ENCODE measurements around the gene ZBBX.
"Not testable (repeated sequence)": the region's sequence is repeated elsewhere in the genome, so short reads cannot be mapped to it uniquely, and the experiment has no call there.

The ZBBX gene, protein sequence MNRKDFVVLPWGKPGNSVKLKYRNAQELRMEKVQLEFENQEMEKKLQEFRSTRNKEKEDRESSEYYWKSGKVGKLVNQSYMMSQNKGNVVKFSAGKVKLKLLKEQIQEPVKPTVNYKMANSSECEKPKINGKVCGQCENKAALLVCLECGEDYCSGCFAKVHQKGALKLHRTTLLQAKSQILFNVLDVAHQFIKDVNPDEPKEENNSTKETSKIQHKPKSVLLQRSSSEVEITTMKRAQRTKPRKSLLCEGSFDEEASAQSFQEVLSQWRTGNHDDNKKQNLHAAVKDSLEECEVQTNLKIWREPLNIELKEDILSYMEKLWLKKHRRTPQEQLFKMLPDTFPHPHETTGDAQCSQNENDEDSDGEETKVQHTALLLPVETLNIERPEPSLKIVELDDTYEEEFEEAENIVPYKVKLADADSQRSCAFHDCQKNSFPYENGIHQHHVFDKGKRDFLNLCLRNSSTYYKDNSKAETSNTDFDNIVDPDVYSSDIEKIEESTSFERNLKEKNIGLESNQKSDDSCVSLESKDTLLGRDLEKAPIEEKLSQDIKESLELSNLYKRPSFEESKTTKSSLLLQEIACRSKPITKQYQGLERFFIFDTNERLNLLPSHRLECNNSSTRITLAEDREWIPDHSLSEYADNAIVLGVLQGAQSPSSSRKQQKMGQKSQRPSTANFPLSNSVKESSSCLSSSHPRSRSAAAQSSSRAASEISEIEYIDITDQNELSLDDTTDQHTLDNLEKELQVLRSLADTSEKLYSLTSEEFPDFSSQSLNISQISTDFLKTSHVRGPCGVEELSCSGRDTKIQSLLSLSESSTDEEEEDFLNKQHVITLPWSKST

DNA sequence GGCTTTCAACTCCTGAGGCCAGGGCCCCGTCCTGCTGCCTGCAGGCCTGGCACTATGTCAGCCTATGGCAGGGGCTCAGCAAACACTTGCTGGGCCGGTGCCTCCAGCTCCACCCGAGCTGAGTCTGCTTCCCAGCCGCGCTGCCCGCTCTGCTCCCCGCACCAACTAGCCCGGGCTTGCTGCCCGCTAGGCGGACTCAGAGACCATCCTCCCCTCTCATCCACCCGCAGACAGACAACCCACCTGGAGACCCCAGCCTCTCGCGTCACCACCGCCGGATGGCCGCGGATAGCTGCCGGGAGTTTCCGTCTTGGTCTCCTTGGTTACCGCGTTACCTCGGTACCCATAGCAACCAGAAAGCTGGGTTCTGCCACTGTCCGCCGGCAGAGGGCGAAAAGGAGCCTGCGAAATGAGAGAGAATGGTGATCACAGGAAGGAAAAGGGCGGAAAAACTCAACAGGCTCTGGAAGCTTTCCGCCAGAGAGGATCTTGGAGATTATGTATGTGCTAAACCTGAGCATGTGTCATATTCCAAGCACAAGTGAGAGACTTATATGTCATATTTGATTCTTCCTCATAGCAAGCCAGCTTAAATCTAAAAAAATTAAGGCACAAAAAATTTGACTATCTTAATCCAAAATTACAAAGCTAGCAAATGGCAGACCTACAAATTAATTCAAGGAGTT lies at the start of gene ZBBX:
Gene ZBBX (minus strand): TSS at position 294 of the 686 bp plus-strand sequence. CDS start 7,396 bp downstream, outside the sequence.
- Histone ChIP-seq H3K36me3 (no peaks in the 10 kb centered on the region), H3K27ac (no peak within 1 kb of the TSS), H3K4me1 (ENCODE audit: control insufficient read depth in 1 of 2, insufficient read depth in 1 of 2, low read depth in 1 of 2, low read length in 1 of 2) (peaks cover 4% of the 10 kb centered on the region in 2 experiments), H3K27me3 (peaks cover 22% of the 10 kb centered on the region), H3K4me3 (ENCODE audit: low read depth in 1 of 2, low read length in 1 of 2) (no peak within 1 kb of the TSS), H3K9me3 (no peaks in the 10 kb centered on the region)
- TF ChIP-seq, protein P1, sequence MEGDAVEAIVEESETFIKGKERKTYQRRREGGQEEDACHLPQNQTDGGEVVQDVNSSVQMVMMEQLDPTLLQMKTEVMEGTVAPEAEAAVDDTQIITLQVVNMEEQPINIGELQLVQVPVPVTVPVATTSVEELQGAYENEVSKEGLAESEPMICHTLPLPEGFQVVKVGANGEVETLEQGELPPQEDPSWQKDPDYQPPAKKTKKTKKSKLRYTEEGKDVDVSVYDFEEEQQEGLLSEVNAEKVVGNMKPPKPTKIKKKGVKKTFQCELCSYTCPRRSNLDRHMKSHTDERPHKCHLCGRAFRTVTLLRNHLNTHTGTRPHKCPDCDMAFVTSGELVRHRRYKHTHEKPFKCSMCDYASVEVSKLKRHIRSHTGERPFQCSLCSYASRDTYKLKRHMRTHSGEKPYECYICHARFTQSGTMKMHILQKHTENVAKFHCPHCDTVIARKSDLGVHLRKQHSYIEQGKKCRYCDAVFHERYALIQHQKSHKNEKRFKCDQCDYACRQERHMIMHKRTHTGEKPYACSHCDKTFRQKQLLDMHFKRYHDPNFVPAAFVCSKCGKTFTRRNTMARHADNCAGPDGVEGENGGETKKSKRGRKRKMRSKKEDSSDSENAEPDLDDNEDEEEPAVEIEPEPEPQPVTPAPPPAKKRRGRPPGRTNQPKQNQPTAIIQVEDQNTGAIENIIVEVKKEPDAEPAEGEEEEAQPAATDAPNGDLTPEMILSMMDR (IDR thresholded peaks at IDR 0.05): no peak

DNA sequence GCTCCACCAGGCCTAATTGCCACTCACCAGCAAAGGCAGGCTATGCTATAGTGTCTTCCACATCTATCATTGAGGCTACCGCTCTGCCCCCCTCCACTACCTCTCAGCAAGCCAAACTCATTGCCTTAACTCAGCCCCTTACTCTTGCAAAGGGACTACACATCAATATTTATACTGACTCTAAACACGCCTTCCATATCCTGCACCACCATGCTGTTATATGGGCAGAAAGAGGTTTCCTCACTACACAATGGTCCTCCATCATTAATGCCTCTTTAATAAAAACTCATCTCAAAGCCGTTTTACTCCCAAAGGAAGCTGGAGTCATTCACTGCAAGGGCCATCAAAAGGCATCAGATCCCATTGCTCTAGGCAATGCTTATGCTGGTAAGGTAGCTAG lies 46.9 kb upstream of the ZBBX start:
- not testable (repeated sequence) for H3K9me3 ChIP-seq; H3K36me3 ChIP-seq; H3K4me3 ChIP-seq (ENCODE audit: low read depth in 1 of 2, low read length in 1 of 2); H3K27ac ChIP-seq; H3K27me3 ChIP-seq; H3K4me1 ChIP-seq (ENCODE audit: control insufficient read depth in 1 of 2, insufficient read depth in 1 of 2, low read depth in 1 of 2, low read length in 1 of 2)

DNA sequence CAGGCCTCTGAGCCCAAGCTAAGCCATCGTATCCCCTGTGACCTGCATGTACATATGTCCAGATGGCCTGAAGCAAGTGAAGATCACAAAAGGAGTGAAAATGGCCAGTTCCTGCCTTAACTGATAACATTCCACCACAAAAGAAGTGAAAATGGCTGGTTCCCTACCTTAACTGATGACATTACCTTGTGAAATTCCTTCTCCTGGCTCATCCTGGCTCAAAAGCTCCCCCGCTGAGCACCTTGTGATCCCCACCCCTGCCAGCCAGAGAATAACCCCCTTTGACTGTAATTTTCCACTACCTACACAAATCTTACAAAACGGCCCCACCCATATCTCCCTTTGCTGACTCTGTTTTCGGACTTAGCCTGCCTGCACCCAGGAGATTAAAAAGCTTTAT lies 42.3 kb upstream of the ZBBX start:
- H3K36me3 ChIP-seq; H3K27ac ChIP-seq; H3K4me3 ChIP-seq (ENCODE audit: low read depth in 1 of 2, low read length in 1 of 2); H3K9me3 ChIP-seq; H3K4me1 ChIP-seq (ENCODE audit: control insufficient read depth in 1 of 2, insufficient read depth in 1 of 2, low read depth in 1 of 2, low read length in 1 of 2); H3K27me3 ChIP-seq: not testable (repeated sequence)

DNA sequence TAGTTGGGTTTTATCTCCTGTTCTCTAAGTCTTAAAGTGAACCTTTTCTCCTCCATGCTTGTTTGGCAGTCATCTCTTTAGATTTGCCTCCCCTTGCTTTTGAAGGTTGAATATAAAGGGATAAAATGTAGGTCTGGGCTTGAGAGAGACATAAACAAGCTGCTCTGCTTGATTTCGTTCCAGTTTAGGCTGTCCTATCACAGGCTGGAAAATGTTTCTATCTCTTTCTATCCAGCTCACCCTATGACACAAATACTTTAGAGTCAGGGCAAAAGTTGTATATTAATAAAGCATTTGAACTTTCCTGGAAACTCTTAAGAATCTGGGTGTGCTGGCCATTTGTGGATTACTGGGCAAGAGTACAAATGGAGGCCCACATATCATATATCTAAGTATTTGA lies 29.5 kb upstream of the ZBBX start:
- H3K36me3 ChIP-seq: no peaks in the 10 kb centered on the region
- TF ChIP-seq, protein P1 (IDR thresholded peaks at IDR 0.05): no peak
- H3K9me3 ChIP-seq: no peaks in the 10 kb centered on the region

DNA sequence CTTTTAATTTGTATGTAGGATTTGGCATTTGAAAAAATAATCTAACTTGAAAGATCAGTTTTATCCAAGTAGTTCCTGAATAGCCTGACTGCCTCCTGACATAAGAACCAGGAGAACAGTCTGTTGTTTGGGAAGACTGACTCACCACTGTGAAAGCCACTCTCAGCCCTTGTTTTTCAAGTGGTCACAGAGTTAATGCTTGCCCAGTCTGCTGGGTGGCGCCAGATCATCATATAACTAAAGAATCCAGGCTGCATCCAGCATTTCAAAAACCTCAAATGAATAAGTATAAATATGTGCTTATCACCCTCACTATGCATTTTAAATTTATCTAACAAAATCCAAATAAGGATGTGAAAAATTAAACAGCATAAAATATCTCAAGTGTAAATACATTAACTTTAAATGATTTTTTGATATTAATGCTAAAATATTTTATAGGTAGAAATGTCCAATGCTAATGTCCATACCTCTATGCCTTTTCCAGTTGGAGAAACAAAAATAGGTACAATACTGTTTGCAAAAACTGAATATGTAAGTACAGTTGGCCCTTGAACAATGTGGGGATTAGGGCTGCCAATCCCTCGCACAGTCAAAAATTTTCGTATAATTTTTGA lies 26.9 kb upstream of the ZBBX start:
- no peak overlapping the region for H3K4me3 ChIP-seq (ENCODE audit: low read depth in 1 of 2, low read length in 1 of 2)
- H3K9me3 ChIP-seq: no peaks in the 10 kb centered on the region
- no peak overlapping the region for H3K27ac ChIP-seq
- TF ChIP-seq, protein P1 (IDR thresholded peaks at IDR 0.05): no peak
- H3K36me3 ChIP-seq: no peaks in the 10 kb centered on the region
- H3K4me1 ChIP-seq (ENCODE audit: control insufficient read depth in 1 of 2, insufficient read depth in 1 of 2, low read depth in 1 of 2, low read length in 1 of 2): no peaks in the 10 kb centered on the region
- H3K27me3 ChIP-seq: no peaks in the 10 kb centered on the region

More for the DNA sequence above, 29.5 kb upstream of the ZBBX start:
- no peak overlapping the region for H3K27ac ChIP-seq
- H3K4me1 ChIP-seq (ENCODE audit: control insufficient read depth in 1 of 2, insufficient read depth in 1 of 2, low read depth in 1 of 2, low read length in 1 of 2): no peaks in the 10 kb centered on the region
- no peaks in the 10 kb centered on the region for H3K27me3 ChIP-seq
- H3K4me3 ChIP-seq (ENCODE audit: low read depth in 1 of 2, low read length in 1 of 2): no peak overlapping the region

DNA sequence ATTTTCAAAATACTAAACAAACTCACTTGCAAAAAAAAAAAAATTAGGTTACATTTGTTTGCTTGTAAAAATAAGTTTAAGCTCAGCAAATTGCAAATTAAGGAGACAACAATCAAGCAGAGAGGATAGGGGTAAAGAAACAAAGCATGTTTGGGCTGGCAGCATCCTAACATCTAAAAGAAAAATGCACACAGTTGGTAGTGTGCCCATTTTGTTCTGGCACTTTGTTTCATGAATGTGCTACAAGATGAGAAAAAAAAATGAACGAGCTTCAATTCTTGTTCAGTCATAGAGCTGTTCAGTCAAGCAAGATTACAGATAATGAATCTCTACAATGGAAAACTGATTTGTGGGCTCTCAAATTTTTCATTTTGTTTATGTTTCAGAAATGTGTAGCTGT lies 17.7 kb upstream of the ZBBX start:
- Histone ChIP-seq H3K27me3 (no peaks in the 10 kb centered on the region), H3K36me3 (no peaks in the 10 kb centered on the region), H3K27ac (no peak overlapping the region), H3K9me3 (no peaks in the 10 kb centered on the region), H3K4me3 (ENCODE audit: low read depth in 1 of 2, low read length in 1 of 2) (no peak overlapping the region), H3K4me1 (ENCODE audit: control insufficient read depth in 1 of 2, insufficient read depth in 1 of 2, low read depth in 1 of 2, low read length in 1 of 2) (no peaks in the 10 kb centered on the region)
- TF ChIP-seq, protein P1 (IDR thresholded peaks at IDR 0.05): no peak
